ENCODE results near the gene PPP2R5A.

Gene PPP2R5A

GRCh38 chr1:212284744-212285684 is at the start of gene PPP2R5A:
TSS of gene PPP2R5A (plus strand) at chr1:212285410. CDS start at chr1:212286111, 701 bp downstream.
- DNase-seq = peak; percentile 94 to 98 (median 96)

DNA sequence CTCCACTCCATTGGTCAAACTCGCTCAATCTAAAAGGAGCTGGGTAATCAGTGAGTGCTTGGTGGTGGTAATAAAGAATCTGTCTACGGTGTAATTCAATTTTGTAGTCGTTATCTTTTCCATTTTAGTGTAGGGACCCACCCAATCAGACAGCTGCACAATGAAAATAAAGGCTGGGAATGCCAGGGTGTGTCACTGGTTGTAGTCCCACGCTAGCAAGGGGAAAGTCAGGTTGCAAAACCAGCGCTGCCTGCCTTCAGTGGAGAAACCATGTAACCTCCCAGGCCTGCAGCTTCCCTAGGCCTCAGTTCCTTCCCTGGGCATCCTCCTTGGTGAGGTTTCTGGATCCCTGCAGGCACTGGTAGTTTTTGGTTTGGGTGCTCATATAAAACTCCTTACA is 49.4 kb upstream of the PPP2R5A start:
- no peak for DNase-seq

GRCh38 chr1:212236664-212237220 is 48.5 kb upstream of the PPP2R5A start:
- DNase-seq = no peak

GRCh38 chr1:212237651-212238050 is 47.6 kb upstream of the PPP2R5A start:
- DNase-seq = no peak

DNA sequence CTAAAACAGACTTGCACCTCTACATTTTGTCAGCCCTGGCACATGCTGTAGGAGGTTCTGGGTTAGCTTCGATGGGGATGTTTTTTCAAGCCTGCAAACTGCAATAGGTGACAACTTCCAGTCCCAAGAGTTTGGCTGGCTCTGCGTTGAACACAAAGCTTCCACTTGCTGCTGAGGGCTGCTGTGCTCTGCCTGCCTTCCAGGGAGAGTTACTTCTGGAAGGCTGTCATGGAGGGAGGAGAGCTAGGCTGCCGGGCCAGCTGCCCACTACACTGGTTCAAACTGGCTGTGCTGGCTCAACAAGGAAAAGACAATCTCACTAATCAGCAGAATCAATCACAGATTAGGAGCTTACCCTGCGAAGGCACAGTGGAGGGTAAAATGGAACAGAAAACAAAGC is 46.7 kb upstream of the PPP2R5A start:
- no peak for DNase-seq

GRCh38 chr1:212241501-212241900 is 43.7 kb upstream of the PPP2R5A start:
- DNase-seq = no peak

DNA sequence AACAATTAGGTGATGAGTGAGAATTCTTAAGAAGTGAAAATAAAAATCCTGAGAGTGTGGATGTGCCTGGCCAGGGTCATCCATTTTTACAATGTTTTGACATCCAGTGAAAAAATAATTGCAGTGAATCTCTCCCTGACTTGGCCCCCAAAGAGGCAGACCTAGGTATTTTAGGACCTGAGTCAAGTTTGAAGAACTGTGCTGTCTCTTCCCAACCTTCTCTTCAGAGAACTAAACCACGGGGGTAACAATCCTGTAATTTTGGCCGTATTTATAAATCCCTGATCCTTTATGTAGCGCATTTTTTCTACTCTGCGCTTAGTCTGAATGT is 43.3 kb upstream of the PPP2R5A start:
- no peak for DNase-seq

DNA sequence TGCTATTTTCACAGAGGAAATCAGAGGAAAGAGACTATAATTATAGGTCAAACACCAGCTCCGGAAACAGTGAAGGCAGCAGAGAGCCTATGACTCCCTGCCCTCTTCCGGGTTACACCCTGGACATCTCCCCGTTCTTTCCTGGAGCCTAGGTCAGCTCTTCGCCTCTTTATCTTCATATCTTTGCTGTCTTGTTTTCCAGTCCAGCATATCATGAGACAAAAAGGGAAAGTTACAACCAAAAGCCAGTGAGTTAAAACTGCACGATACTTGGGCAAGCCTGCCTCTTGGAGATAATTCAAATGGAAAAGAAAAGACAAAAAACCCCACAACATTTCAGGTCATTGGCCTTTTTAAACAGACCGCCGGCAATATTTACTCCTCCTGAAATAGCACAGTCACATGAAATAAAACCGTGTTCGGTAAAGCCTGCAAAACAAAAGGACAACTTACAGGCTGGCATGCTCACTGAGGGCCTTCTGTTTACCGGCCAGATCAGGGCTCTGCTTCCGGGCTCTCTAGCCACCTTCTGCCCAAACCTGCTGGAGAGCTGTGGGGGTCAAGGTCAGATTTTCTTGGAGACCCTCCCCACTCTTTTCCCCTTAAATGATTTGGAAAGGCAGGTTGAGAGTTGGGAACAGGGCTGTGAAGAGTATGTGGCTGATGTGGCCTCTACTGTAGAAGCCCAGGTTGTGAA is 42.8 kb upstream of the PPP2R5A start:
- no peak for DNase-seq

GRCh38 chr1:212242985-212243308 is 42.3 kb upstream of the PPP2R5A start:
- no peak for DNase-seq

GRCh38 chr1:212244441-212244840 is 40.8 kb upstream of the PPP2R5A start:
- no peak for DNase-seq

- no peak for DNase-seq
Observed at GRCh38 chr1:212247179-212247721, 38.0 kb upstream of the PPP2R5A start.

- DNase-seq = no peak
Observed at GRCh38 chr1:212247988-212248387, 37.2 kb upstream of the PPP2R5A start.

DNA sequence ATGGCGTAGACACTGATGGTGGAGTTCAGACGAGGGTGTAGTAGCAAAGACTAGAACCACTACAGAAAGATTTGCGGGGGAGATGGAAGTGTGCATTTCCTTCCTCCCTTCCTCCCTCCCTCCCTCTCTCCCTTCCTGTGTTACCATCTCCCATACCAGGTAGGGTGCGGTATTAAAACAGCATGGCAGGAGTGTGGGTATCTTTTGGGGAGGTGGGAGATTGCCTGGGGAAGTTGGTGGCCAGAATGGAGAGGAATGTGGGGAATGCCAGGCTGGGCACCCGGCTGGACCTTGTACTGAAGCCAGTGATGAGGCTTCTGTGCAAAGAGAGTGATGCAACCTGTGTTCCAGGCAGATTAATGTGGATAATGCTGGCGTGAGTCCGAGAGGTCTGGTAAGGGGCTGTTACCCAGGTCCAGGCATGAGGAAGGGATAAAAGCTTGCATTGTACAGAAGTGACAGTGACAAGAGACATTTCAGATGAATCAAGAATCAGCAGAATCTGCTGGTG is 30.3 kb upstream of the PPP2R5A start:
- no peak for DNase-seq

GRCh38 chr1:212255705-212256307 is 29.4 kb upstream of the PPP2R5A start:
- no peak for DNase-seq

- peak in 2 of 4 experiments; percentile 5 to 6 for DNase-seq
Observed at GRCh38 chr1:212256369-212256768, 28.8 kb upstream of the PPP2R5A start.

- DNase-seq = no peak
Observed at GRCh38 chr1:212257157-212257556, 28.1 kb upstream of the PPP2R5A start.

- no peak for DNase-seq
Observed at GRCh38 chr1:212259693-212260480, 25.3 kb upstream of the PPP2R5A start.

DNA sequence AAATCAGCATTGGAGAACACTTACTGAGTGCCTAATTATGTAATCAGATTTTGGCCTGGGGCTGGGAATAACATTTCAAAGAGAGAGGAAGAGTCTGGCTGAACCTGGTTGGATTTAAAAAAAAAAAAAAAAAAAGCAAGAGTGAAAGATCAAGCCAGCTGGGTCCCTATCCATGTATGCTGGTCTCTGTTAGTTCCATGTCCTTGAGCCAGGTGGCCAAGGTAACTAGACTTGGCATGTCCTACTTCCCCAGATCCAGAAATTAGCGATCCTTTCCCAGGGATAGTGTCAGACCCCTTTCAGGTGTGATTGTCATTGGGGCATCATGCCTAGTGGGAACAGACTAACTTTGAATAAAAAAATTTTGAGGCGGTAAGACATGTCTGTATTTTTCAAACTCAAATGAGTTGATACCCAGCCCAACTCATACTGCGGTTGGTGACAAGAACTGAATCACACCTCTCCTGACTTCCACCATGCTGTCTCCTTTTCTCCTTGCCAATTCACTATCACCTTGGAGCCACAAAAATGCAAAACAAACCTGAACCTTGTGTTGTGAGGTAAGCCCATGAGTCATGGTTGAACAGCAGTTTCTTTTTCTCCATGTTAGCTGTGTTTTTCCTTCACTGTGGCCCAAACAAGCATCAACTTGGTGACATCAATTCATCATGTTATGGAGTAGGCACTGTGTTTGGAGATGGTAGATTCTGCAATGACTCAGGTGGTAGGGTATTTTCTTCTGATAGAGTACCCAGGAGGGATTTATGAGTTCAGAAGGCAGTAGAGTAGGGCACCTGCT is 24.5 kb upstream of the PPP2R5A start:
- no peak for DNase-seq

GRCh38 chr1:212261361-212261929 is 23.8 kb upstream of the PPP2R5A start:
- no peak for DNase-seq

DNA sequence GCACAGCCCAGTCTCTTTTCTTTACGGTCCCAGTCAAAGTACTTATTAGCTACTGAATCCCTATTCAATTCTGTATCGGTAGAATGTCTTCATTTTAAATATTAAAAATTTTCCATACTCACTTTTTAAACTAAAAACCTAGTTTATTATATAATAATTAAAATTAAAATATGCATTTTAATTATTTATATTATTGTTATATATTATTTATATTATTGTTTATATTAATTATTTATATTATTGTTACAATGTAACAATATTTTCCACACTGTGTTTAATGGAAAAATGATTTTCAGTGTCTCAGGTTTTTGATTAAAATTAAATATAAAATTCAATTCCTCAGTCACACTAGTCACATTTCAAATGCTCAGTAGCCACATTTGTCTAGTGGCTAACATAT is 18.2 kb upstream of the PPP2R5A start:
- DNase-seq = no peak

GRCh38 chr1:212267460-212267859 is 17.8 kb upstream of the PPP2R5A start:
- DNase-seq = no peak
